HG02840 (cell line): ENCODE data around the gene TMEM109.

Experiments used
- ATAC-seq: cut with Tn5 transposase; IDR thresholded peaks from one replicate; pipeline ENCODE4 v1.9.1; 2021; ENCODE audit warnings: mild to moderate bottlenecking, moderate library complexity, moderate number of reproducible peaks; ENCODE audit not compliant: unreplicated experiment, low FRiP score

The TMEM109 gene

GRCh38 chr11:60878245-60879101 lies 35.5 kb upstream of the TMEM109 start:
- no peak for ATAC-seq

GRCh38 chr11:60879104-60879503 lies 34.9 kb upstream of the TMEM109 start:
- no peak for ATAC-seq

- no peak for ATAC-seq
These were observed 33.9 kb upstream of the TMEM109 start for GRCh38 chr11:60879971-60880588.

GRCh38 chr11:60880643-60881282 lies 33.2 kb upstream of the TMEM109 start:
- no peak for ATAC-seq

- no peak for ATAC-seq
These were observed 26.4 kb upstream of the TMEM109 start for GRCh38 chr11:60887556-60887955.

GRCh38 chr11:60889869-60890311 lies 24.1 kb upstream of the TMEM109 start:
- no peak for ATAC-seq

GRCh38 chr11:60890696-60891095 lies 23.3 kb upstream of the TMEM109 start:
- no peak for ATAC-seq

- no peak for ATAC-seq
These were observed 22.7 kb upstream of the TMEM109 start for GRCh38 chr11:60891103-60891741.

- ATAC-seq: no peak
These were observed 18.3 kb upstream of the TMEM109 start for GRCh38 chr11:60895687-60896086.

- ATAC-seq: no peak
These were observed 16.5 kb upstream of the TMEM109 start for GRCh38 chr11:60897496-60897895.

- no peak for ATAC-seq
These were observed 14.7 kb upstream of the TMEM109 start for GRCh38 chr11:60899046-60899936.

GRCh38 chr11:60899977-60900376 lies 14.0 kb upstream of the TMEM109 start:
- no peak for ATAC-seq

GRCh38 chr11:60900673-60901404 lies 13.1 kb upstream of the TMEM109 start:
- no peak for ATAC-seq

GRCh38 chr11:60902625-60903024 lies 11.3 kb upstream of the TMEM109 start:
- ATAC-seq: no peak

- ATAC-seq: no peak
These were observed 8.9 kb upstream of the TMEM109 start for GRCh38 chr11:60905047-60905446.

GRCh38 chr11:60905551-60906113 lies 8.3 kb upstream of the TMEM109 start:
- no peak for ATAC-seq

- ATAC-seq: peak; percentile 72
These were observed 7.6 kb upstream of the TMEM109 start, which contains the start of gene PRPF19 for GRCh38 chr11:60906132-60906972. Gene PRPF19, minus strand, starts transcription at chr11:60906585. Its CDS starts 203 bp downstream, at chr11:60906382.

- no peak for ATAC-seq
These were observed 5.2 kb upstream of the TMEM109 start for GRCh38 chr11:60908803-60909202.
